Measurements from ENCODE around the gene RAMP1.
"Not testable (repeated sequence)": the region's sequence is repeated elsewhere in the genome, so short reads cannot be mapped to it uniquely, and the experiment has no call there.

The RAMP1 gene

GRCh38 chr2:237841051-237841450, 18.4 kb upstream of the RAMP1 start:
- Histone ChIP-seq H3K4me1 (ENCODE audit: insufficient read depth, low read length, severe bottlenecking) (no peaks in the 10 kb centered on the region), H3K27ac (ENCODE audit: low read depth, low read length, poor library complexity, severe bottlenecking) (no peak overlapping the region), H3K36me3 (ENCODE audit: insufficient read depth, low read length) (no peaks in the 10 kb centered on the region), H3F3A (ENCODE audit: insufficient read depth, low read length) (no peaks in the 10 kb centered on the region), H3K9ac (ENCODE audit: low read length) (no peak overlapping the region), H3K4me2 (ENCODE audit: low read length) (no peak overlapping the region), H3K9me2 (ENCODE audit: low read depth, low read length) (no peaks in the 10 kb centered on the region), H3K79me2 (ENCODE audit: insufficient read depth, low read length) (no peaks in the 10 kb centered on the region), H2AFZ (ENCODE audit: low read length) (no peak overlapping the region), H4K20me1 (ENCODE audit: insufficient read depth, low read length) (no peaks in the 10 kb centered on the region), H3K27me3 (ENCODE audit: insufficient read depth, low read length) (no peaks in the 10 kb centered on the region), H3K9me3 (ENCODE audit: low read length) (no peaks in the 10 kb centered on the region), H3K4me3 (ENCODE audit: low read depth, low read length, poor library complexity, severe bottlenecking) (no peak overlapping the region)
- TF ChIP-seq CTCF (IDR thresholded peaks at IDR 0.05; ENCODE audit: low read length) (no peak), EZH2 (IDR thresholded peaks at IDR 0.05; ENCODE audit: borderline replicate concordance, low read length) (no peak)

- H2AFZ ChIP-seq (ENCODE audit: low read length); H3K9me2 ChIP-seq (ENCODE audit: low read depth, low read length); H4K20me1 ChIP-seq (ENCODE audit: insufficient read depth, low read length); H3K36me3 ChIP-seq (ENCODE audit: insufficient read depth, low read length); H3K27ac ChIP-seq (ENCODE audit: low read depth, low read length, poor library complexity, severe bottlenecking); H3K79me2 ChIP-seq (ENCODE audit: insufficient read depth, low read length); H3K4me1 ChIP-seq (ENCODE audit: insufficient read depth, low read length, severe bottlenecking); H3K9me3 ChIP-seq (ENCODE audit: low read length); H3K4me3 ChIP-seq (ENCODE audit: low read depth, low read length, poor library complexity, severe bottlenecking); H3F3A ChIP-seq (ENCODE audit: insufficient read depth, low read length); H3K9ac ChIP-seq (ENCODE audit: low read length); H3K27me3 ChIP-seq (ENCODE audit: insufficient read depth, low read length); H3K4me2 ChIP-seq (ENCODE audit: low read length): not testable (repeated sequence)
These were observed 10.5 kb upstream of the RAMP1 start for GRCh38 chr2:237848940-237849339.

DNA sequence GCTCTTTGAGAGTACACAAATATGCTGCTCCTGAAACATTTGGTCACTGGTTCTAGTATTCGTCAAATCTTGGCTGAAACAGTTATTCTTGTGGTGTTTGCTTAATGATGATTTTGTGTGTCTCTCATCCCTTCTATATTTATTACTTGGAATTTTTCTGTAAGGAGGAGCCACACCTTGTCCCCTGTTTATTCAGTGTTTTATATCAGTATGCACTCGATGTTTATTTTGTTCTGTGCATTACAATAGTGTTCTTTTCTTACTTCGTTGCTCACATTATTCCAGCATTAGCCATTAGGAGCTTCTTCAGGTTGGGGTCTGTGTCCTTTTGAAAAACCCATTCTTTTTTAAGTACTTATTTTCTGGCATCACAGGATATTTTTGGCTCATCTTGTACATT, 5.1 kb upstream of the RAMP1 start:
- no peaks in the 10 kb centered on the region for H3F3A ChIP-seq (ENCODE audit: insufficient read depth, low read length)
- no peak overlapping the region for H3K4me2 ChIP-seq (ENCODE audit: low read length)
- H3K9me3 ChIP-seq (ENCODE audit: low read length), result no peaks in the 10 kb centered on the region
- no peak overlapping the region for H3K9ac ChIP-seq (ENCODE audit: low read length)
- H3K9me2 ChIP-seq (ENCODE audit: low read depth, low read length), result no peaks in the 10 kb centered on the region
- H3K27me3 ChIP-seq (ENCODE audit: insufficient read depth, low read length), result 0 out of 2 replicates have a peak, but pooled peaks cover 4% of the 10 kb centered on the region
- no peak overlapping the region for H2AFZ ChIP-seq (ENCODE audit: low read length)
- TF ChIP-seq EZH2 (IDR thresholded peaks at IDR 0.05; ENCODE audit: borderline replicate concordance, low read length), result no peak
- no peak for TF ChIP-seq CTCF (IDR thresholded peaks at IDR 0.05; ENCODE audit: low read length)
- H3K27ac ChIP-seq (ENCODE audit: low read depth, low read length, poor library complexity, severe bottlenecking), result no peak overlapping the region
- H4K20me1 ChIP-seq (ENCODE audit: insufficient read depth, low read length), result no peaks in the 10 kb centered on the region
- no peaks in the 10 kb centered on the region for H3K36me3 ChIP-seq (ENCODE audit: insufficient read depth, low read length)
- no peak overlapping the region for H3K4me3 ChIP-seq (ENCODE audit: low read depth, low read length, poor library complexity, severe bottlenecking)
- H3K4me1 ChIP-seq (ENCODE audit: insufficient read depth, low read length, severe bottlenecking), result no peaks in the 10 kb centered on the region
- no peaks in the 10 kb centered on the region for H3K79me2 ChIP-seq (ENCODE audit: insufficient read depth, low read length)

DNA sequence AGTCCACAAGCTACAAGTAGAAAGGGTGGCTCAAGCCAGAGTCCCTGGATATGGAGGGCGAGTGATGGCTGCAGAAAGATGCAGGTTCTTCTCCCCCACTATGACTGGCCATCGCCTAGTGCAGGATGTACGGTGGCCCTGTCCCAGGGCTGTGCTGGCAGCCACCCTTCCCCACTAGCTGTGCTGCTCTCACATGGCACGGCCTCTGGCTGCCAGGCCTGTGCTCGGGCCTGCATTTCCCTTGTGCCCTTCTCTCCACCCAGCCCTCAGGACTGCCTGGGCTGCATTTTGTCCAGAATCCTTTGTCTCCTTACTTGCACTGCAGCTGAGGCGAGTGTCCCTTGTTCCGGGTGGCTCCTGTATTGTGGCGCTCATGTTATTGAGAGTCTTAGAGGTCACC, 1.6 kb upstream of the RAMP1 start:
- H3K4me3 ChIP-seq (ENCODE audit: low read depth, low read length, poor library complexity, severe bottlenecking), result no peak overlapping the region
- H3K27ac ChIP-seq (ENCODE audit: low read depth, low read length, poor library complexity, severe bottlenecking), result no peak overlapping the region
- H3K9me3 ChIP-seq (ENCODE audit: low read length), result no peaks in the 10 kb centered on the region
- H3K4me2 ChIP-seq (ENCODE audit: low read length), result no peak overlapping the region
- no peaks in the 10 kb centered on the region for H3K4me1 ChIP-seq (ENCODE audit: insufficient read depth, low read length, severe bottlenecking)
- H3K9me2 ChIP-seq (ENCODE audit: low read depth, low read length), result no peaks in the 10 kb centered on the region
- no peak overlapping the region for H3K9ac ChIP-seq (ENCODE audit: low read length)
- H3F3A ChIP-seq (ENCODE audit: insufficient read depth, low read length), result no peaks in the 10 kb centered on the region
- no peak for TF ChIP-seq CTCF (IDR thresholded peaks at IDR 0.05; ENCODE audit: low read length)
- no peak for TF ChIP-seq EZH2 (IDR thresholded peaks at IDR 0.05; ENCODE audit: borderline replicate concordance, low read length)
- no peaks in the 10 kb centered on the region for H3K79me2 ChIP-seq (ENCODE audit: insufficient read depth, low read length)
- H3K27me3 ChIP-seq (ENCODE audit: insufficient read depth, low read length), result no peaks in the 10 kb centered on the region
- no peaks in the 10 kb centered on the region for H3K36me3 ChIP-seq (ENCODE audit: insufficient read depth, low read length)
- no peaks in the 10 kb centered on the region for H4K20me1 ChIP-seq (ENCODE audit: insufficient read depth, low read length)
- no peak overlapping the region for H2AFZ ChIP-seq (ENCODE audit: low read length)

Data from OCI-LY1 (cell line).